SK-N-SH treated with all-trans-retinoic acid at 6 μM for 48 hours (cell line): ENCODE results near the gene RAB5IF.

Source experiments
- ATAC-seq: fragments of 200-7000 bp; cut with Tn5 transposase; 3 replicates; pipeline ENCODE4 v1.9.1; 2020; ENCODE audit warnings: mild to moderate bottlenecking, moderate library complexity
- BACH2 ChIP-seq: fragments of 250-450 bp; sonication (Bioruptor Pico); IDR thresholded peaks from 2 replicates; pipeline ENCODE4 v1.9.0; 2021; ENCODE audit warnings: mild to moderate bottlenecking, borderline replicate concordance
- CREB5 ChIP-seq: fragments of 250-450 bp; sonication (Bioruptor Pico); IDR thresholded peaks from 2 replicates; pipeline ENCODE4 v1.5.1; 2020; ENCODE audit warnings: low read depth, mild to moderate bottlenecking, moderate library complexity
- CSDC2 ChIP-seq: fragments of 250-450 bp; sonication (Bioruptor Pico); IDR thresholded peaks from 2 replicates; pipeline ENCODE4 v1.5.0; 2020; ENCODE audit warnings: mild to moderate bottlenecking, moderate library complexity
- ESRRG ChIP-seq: fragments of 250-450 bp; sonication (Bioruptor Pico); IDR thresholded peaks from 2 replicates; pipeline ENCODE4 v1.6.1; 2021; ENCODE audit warnings: mild to moderate bottlenecking
- ISL1 ChIP-seq: fragments of 250-450 bp; sonication (Bioruptor Pico); IDR thresholded peaks from 2 replicates; pipeline ENCODE4 v2.1.2; 2022; ENCODE audit warnings: mild to moderate bottlenecking, moderate library complexity
- OSR1 ChIP-seq: fragments of 250-450 bp; sonication (Bioruptor Pico); IDR thresholded peaks from 2 replicates; pipeline ENCODE4 v1.8.0; 2022; ENCODE audit warnings: moderate library complexity, mild to moderate bottlenecking, inconsistent platforms
- POU6F1 ChIP-seq: fragments of 250-450 bp; sonication (Bioruptor Pico); IDR thresholded peaks from 2 replicates; pipeline ENCODE4 v1.8.0; 2021; ENCODE audit warnings: low read depth, mild to moderate bottlenecking, moderate library complexity, borderline replicate concordance
- PPARA ChIP-seq: fragments of 250-450 bp; sonication (Bioruptor Pico); IDR thresholded peaks from 2 replicates; pipeline ENCODE4 v1.5.0; 2020; ENCODE audit warnings: mild to moderate bottlenecking, borderline replicate concordance
- RARB ChIP-seq: fragments of 250-450 bp; sonication (Bioruptor Pico); IDR thresholded peaks from 2 replicates; pipeline ENCODE4 v1.8.0; 2021; ENCODE audit warnings: mild to moderate bottlenecking, moderate library complexity
- SNAI2 ChIP-seq: fragments of 250-450 bp; sonication (Bioruptor Pico); IDR thresholded peaks from 2 replicates; pipeline ENCODE4 v1.5.0; 2020; ENCODE audit warnings: mild to moderate bottlenecking, moderate library complexity
- TCF4 ChIP-seq: fragments of 250-450 bp; sonication (Bioruptor Pico); IDR thresholded peaks from 2 replicates; pipeline ENCODE4 v1.8.0; 2021; ENCODE audit warnings: mild to moderate bottlenecking, moderate library complexity, borderline replicate concordance
- TOX ChIP-seq: fragments of 250-450 bp; sonication (Bioruptor Pico); IDR thresholded peaks from 2 replicates; pipeline ENCODE4 v1.8.0; 2021; ENCODE audit warnings: mild to moderate bottlenecking, moderate library complexity, borderline replicate concordance
- ZC3H10 ChIP-seq: fragments of 250-450 bp; sonication (Bioruptor Pico); IDR thresholded peaks from 2 replicates; pipeline ENCODE4 v1.5.1; 2021; ENCODE audit warnings: mild to moderate bottlenecking, moderate library complexity
- ZFP3 ChIP-seq: fragments of 250-450 bp; sonication (Bioruptor Pico); IDR thresholded peaks from 2 replicates; pipeline ENCODE4 v1.5.0; 2020; ENCODE audit warnings: mild to moderate bottlenecking, moderate library complexity
- ZFP30 ChIP-seq: fragments of 450-650 bp; formaldehyde crosslinking; IDR thresholded peaks from 2 replicates; pipeline ENCODE4 v1.5.0; 2022; ENCODE audit warnings: mild to moderate bottlenecking, moderate library complexity
- ZNF565 ChIP-seq: fragments of 450-650 bp; formaldehyde crosslinking; conservative IDR thresholded peaks from 2 replicates; pipeline ENCODE4 v1.5.0; 2020; ENCODE audit warnings: low read depth, mild to moderate bottlenecking, moderate library complexity
- ZNF70 ChIP-seq: fragments of 450-650 bp; formaldehyde crosslinking; IDR thresholded peaks from 2 replicates; pipeline ENCODE4 v1.5.0; 2020; ENCODE audit warnings: mild to moderate bottlenecking, moderate library complexity
- ZNF8 ChIP-seq: fragments of 450-650 bp; formaldehyde crosslinking; IDR thresholded peaks from 2 replicates; pipeline ENCODE4 v1.5.0; 2020; ENCODE audit warnings: mild to moderate bottlenecking, moderate library complexity
- TF ChIP-seq, protein P1 (sequence below): fragments of 250-450 bp; sonication (Bioruptor Pico); IDR thresholded peaks from 2 replicates; pipeline ENCODE4 v1.5.0; 2020; ENCODE audit warnings: mild to moderate bottlenecking, moderate library complexity

The RAB5IF gene

GRCh38 chr20:36647196-36648121 lies 41.9 kb downstream of the RAB5IF start (continued):
- no peak for TF ChIP-seq CREB5 (CRISPR knock-in tag)
- TF ChIP-seq TOX (CRISPR knock-in tag): no peak
- no peak for TF ChIP-seq ZFP30 (CRISPR knock-in tag)
- TF ChIP-seq ISL1 (CRISPR knock-in tag): no peak
- TF ChIP-seq RARB (CRISPR knock-in tag): no peak
- TF ChIP-seq SNAI2 (CRISPR knock-in tag): no peak
- TF ChIP-seq OSR1: no peak
- TF ChIP-seq, all 23 proteins: peak for 0

GRCh38 chr20:36653456-36653855 lies 47.9 kb downstream of the RAB5IF start:
- no peak for ATAC-seq
- TF ChIP-seq ZFP3 (CRISPR knock-in tag): no peak

DNA sequence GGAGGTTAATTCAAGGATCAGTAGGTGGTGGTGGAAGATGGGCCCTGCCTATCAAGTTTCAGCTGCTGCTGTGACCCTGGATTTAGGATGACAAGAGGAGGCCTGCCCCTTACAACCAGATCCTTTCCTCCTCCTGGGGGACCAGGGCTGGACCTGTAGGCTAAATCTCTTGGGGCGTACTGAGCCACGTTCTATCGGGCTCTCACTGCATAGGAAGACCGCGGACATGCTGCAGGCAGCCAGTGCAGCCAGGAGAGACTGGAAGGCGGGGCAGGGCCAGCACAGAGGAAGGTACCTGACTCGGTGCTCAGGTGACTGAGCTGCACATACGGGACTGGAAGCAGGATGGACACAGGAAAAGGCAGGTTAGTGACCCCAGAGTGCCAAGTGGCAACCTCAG lies 48.9 kb downstream of the RAB5IF start:
- no peak for ATAC-seq
- TF ChIP-seq CREB5 (CRISPR knock-in tag): no peak
- TF ChIP-seq, protein P1, sequence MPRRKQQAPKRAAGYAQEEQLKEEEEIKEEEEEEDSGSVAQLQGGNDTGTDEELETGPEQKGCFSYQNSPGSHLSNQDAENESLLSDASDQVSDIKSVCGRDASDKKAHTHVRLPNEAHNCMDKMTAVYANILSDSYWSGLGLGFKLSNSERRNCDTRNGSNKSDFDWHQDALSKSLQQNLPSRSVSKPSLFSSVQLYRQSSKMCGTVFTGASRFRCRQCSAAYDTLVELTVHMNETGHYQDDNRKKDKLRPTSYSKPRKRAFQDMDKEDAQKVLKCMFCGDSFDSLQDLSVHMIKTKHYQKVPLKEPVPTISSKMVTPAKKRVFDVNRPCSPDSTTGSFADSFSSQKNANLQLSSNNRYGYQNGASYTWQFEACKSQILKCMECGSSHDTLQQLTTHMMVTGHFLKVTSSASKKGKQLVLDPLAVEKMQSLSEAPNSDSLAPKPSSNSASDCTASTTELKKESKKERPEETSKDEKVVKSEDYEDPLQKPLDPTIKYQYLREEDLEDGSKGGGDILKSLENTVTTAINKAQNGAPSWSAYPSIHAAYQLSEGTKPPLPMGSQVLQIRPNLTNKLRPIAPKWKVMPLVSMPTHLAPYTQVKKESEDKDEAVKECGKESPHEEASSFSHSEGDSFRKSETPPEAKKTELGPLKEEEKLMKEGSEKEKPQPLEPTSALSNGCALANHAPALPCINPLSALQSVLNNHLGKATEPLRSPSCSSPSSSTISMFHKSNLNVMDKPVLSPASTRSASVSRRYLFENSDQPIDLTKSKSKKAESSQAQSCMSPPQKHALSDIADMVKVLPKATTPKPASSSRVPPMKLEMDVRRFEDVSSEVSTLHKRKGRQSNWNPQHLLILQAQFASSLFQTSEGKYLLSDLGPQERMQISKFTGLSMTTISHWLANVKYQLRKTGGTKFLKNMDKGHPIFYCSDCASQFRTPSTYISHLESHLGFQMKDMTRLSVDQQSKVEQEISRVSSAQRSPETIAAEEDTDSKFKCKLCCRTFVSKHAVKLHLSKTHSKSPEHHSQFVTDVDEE: no peak
- no peak for TF ChIP-seq CSDC2 (CRISPR knock-in tag)
- TF ChIP-seq ZFP30 (CRISPR knock-in tag): no peak
- TF ChIP-seq PPARA (CRISPR knock-in tag): no peak
- no peak for TF ChIP-seq POU6F1
- TF ChIP-seq TCF4: no peak
- no peak for TF ChIP-seq ZFP3 (CRISPR knock-in tag)
- no peak for TF ChIP-seq BACH2
- no peak for TF ChIP-seq ZNF8 (CRISPR knock-in tag)
- no peak for TF ChIP-seq ZNF70 (CRISPR knock-in tag)
- TF ChIP-seq ISL1 (CRISPR knock-in tag): no peak
- TF ChIP-seq ZNF565 (CRISPR knock-in tag): no peak
- TF ChIP-seq ZC3H10 (CRISPR knock-in tag): no peak
- no peak for TF ChIP-seq ESRRG
- TF ChIP-seq, all 23 proteins: peak for 0

DNA sequence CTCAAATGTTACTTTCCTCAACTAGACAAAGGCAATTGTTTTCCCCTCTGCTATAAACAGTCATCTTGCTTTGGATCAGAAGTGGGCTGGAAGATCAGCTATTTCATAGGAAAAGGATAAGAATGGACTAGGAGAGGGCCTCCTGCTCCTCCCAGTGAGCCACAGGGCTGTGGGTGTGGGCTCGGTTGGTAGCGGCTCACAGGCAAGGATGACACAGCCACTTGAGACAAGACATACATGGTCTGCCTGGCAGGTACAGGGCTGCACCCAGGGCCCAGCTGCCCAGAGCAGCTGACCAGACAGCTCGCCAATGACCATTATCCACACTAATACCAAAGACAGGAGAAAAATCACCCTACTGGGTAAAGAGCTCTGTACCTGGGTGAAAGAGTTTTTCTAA lies 49.4 kb downstream of the RAB5IF start:
- no peak for ATAC-seq
- TF ChIP-seq ESRRG (no peak), ZNF8 (CRISPR knock-in tag) (no peak), SNAI2 (CRISPR knock-in tag) (no peak)
- TF ChIP-seq, protein P1: no peak
- TF ChIP-seq, all 23 proteins: peak for 0
